K562 (cell line): ENCODE results near the gene HIVEP3. TPM values are rescaled to one million over a fixed set of nuclear protein-coding genes. Genes with fewer than 3 reads are reported as not detected.

Experiments
- ATAC-seq: fragments of 200-7000 bp; cut with Tn5 transposase; 3 replicates; pipeline ENCODE4 v1.9.1; 2020; ENCODE audit warnings: moderate library complexity
- BruUV-seq: library from RNA; stranded (reverse); fragments of 400-500 nt; replicated peaks from 2 replicates; lab custom pipeline; 2021; lab: Mats Ljungman, UMichigan
- CTCF ChIA-PET: fragments of 300-600 bp; formaldehyde crosslinking; extraction: SDS; loops from one replicate; lab custom pipeline; 2021; ENCODE audit warnings: low intra/inter-chr PET ratio; lab: Yijun Ruan, JAX
- POLR2A ChIA-PET: fragments of 300-600, 350-650 bp; sonication (Branson Sonifier 250); formaldehyde crosslinking; extraction: SDS; loops from one replicate; lab custom pipeline; 2021; ENCODE audit warnings: antibody characterized with exemption, inconsistent platforms; lab: Yijun Ruan, JAX
- DNase-seq, 4 experiments: peaks; one replicate each; pipeline versions ENCODE4 v3.0.0 to v3.0.0-alpha.2; 2011 to 2018; ENCODE audit warnings: low spot score in 3 of 4, mixed read lengths in 3 of 4; ENCODE audit errors: extremely low read depth in 1 of 4
- FAIRE-seq: peaks from 2 replicates; lab custom pipeline; 2011; peaks lifted over from hg19 to GRCh38; lab: Jason Lieb, UNC
- H2AFZ ChIP-seq: 2 replicates; pipeline ENCODE4 v1.6.0; 2011; ENCODE audit warnings: low read depth, low read length, control low read depth, inconsistent platforms
- H3K27ac ChIP-seq: fragments of 200-600 bp; 3 replicates; pipeline ENCODE4 v1.8.0; 2011; ENCODE audit warnings: low read depth, mild to moderate bottlenecking, control low read depth, inconsistent platforms, low read length, moderate library complexity, mixed read lengths; ENCODE audit errors: extremely low read depth
- H3K27me3 ChIP-seq, 2 experiments: fragments of 300-600 bp in 1 of 2; 2 replicates in 1 of 2; 3 replicates in 1 of 2; pipeline versions ENCODE4 v1.6.0 to v1.8.0; 2011; ENCODE audit warnings: inconsistent platforms in 2 of 2, low read length in 2 of 2, mild to moderate bottlenecking in 1 of 2, mixed read lengths in 1 of 2, moderate library complexity in 1 of 2; ENCODE audit not compliant: control insufficient read depth in 2 of 2, insufficient read depth in 2 of 2
- H3K36me3 ChIP-seq: fragments of 300-600 bp; 3 replicates; pipeline ENCODE4 v1.8.0; 2011; ENCODE audit warnings: mild to moderate bottlenecking, low read length, inconsistent platforms; ENCODE audit not compliant: control insufficient read depth, insufficient read depth
- H3K4me1 ChIP-seq, 2 experiments: fragments of 200-600 bp in 1 of 2; replicated peaks in 1 of 2; 2 replicates in 1 of 2; 3 replicates in 1 of 2; pipeline versions ENCODE4 v1.5.1 to v1.8.0; 2011; ENCODE audit warnings: inconsistent platforms in 2 of 2, low read length in 2 of 2, mild to moderate bottlenecking in 1 of 2, mixed read lengths in 1 of 2, moderate library complexity in 1 of 2; ENCODE audit not compliant: control insufficient read depth in 2 of 2, insufficient read depth in 2 of 2
- H3K4me2 ChIP-seq: 2 replicates; pipeline ENCODE4 v1.6.1; 2011; ENCODE audit warnings: low read length, control low read depth, inconsistent platforms, mixed read lengths; ENCODE audit not compliant: insufficient read depth
- H3K4me3 ChIP-seq: fragments of 200-600 bp; sonication (generic), shearing (Covaris generic); 2 replicates; pipeline ENCODE4 v1.5.1; 2016; ENCODE audit warnings: control low read depth, inconsistent platforms
- H3K79me2 ChIP-seq: fragments of 200-600 bp; 3 replicates; pipeline ENCODE4 v1.8.0; 2011; ENCODE audit warnings: low read length, inconsistent platforms; ENCODE audit not compliant: control insufficient read depth, insufficient read depth
- H3K9ac ChIP-seq, 2 experiments: 2 replicates each; pipeline versions ENCODE4 v1.6.0 to v1.6.1; 2011; ENCODE audit warnings: low read depth in 2 of 2, low read length in 2 of 2, control low read depth in 1 of 2, inconsistent platforms in 1 of 2, mild to moderate bottlenecking in 1 of 2, mixed read lengths in 1 of 2; ENCODE audit not compliant: insufficient read depth in 1 of 2
- H3K9me1 ChIP-seq: one replicate; pipeline ENCODE4 v1.6.0; 2011; ENCODE audit warnings: inconsistent platforms, mild to moderate bottlenecking, low read length, moderate library complexity; ENCODE audit not compliant: control insufficient read depth, insufficient read depth
- H3K9me3 ChIP-seq: replicated peaks from 2 replicates; pipeline ENCODE4 v1.5.1; 2011; ENCODE audit warnings: low read depth, low read length, inconsistent platforms; ENCODE audit not compliant: control insufficient read depth, insufficient read depth
- H4K20me1 ChIP-seq: replicated peaks from 2 replicates; pipeline ENCODE4 v1.6.1; 2011; ENCODE audit warnings: low read length, inconsistent platforms, mixed read lengths; ENCODE audit not compliant: control insufficient read depth, insufficient read depth
- SPI1 ChIP-seq: IDR thresholded peaks from 2 replicates; pipeline ENCODE4 v1.6.1; 2011; ENCODE audit warnings: low read depth, low read length, control low read depth, borderline replicate concordance
- XRCC4 ChIP-seq: IDR thresholded peaks from one replicate; pipeline ENCODE4 v1.6.1; 2011; ENCODE audit not compliant: insufficient read depth, insufficient read length; ENCODE audit errors: extremely low read depth
- ZNF445 ChIP-seq: fragments of 250-450 bp; sonication (Bioruptor Pico); IDR thresholded peaks from 2 replicates; pipeline ENCODE4 v1.4.0; 2020; ENCODE audit warnings: low read depth, mild to moderate bottlenecking, moderate library complexity
- WGBS: fragments of 100-300 bp; shearing (Covaris generic); methylation state at CpG from one replicate; pipeline ENCODE4 v1.1.6; 2016; ENCODE audit warnings: low coverage, mixed read lengths; ENCODE audit not compliant: insufficient coverage; ENCODE audit errors: missing lambda C conversion rate; 5-methylcytosine and 5-hydroxymethylcytosine counted together
- in situ Hi-C: fragments of 300-500 bp; cut with MboI; formaldehyde crosslinking; loops from 4 replicates; pipeline ENCODE4 v1.15.0; 2018; ENCODE audit warnings: inconsistent platforms, mixed read lengths
- intact Hi-C: fragments of 100-400 bp; cut with micrococcal nuclease; formaldehyde crosslinking; loops from 2 replicates; pipeline ENCODE4 v1.14.2; 2022
- polyA plus RNA-seq, 8 experiments: library from polyadenylated mRNA; depleted of rRNA in 4 of 8; stranded (reverse) in 5 of 8; unstranded in 3 of 8; fragments of >200 nt; fragmentation: Nextera tagmentation in 2 of 8; fragmentation: Illumina TruSeq in 1 of 8; extraction: Ambion mirVana in 2 of 8; extraction: Trizol in 1 of 8; gene quantifications; 2 replicates each; pipeline versions ENCODE4 v1.2.1 to v1.2.3, GENCODE V29; 2011 to 2014; ENCODE audit warnings: inconsistent platforms in 1 of 8, missing spikeins in 1 of 8
- total RNA-seq, 7 experiments: library from RNA; depleted of rRNA in 6 of 7; stranded (reverse); fragments of >200 nt in 6 of 7; fragmentation: Illumina TruSeq in 2 of 7; extraction: Trizol in 2 of 7; gene quantifications; 2 replicates each; pipeline versions ENCODE4 v1.2.1 to v1.2.3, GENCODE V29; 2011 to 2021; ENCODE audit warnings: low replicate concordance in 1 of 7
- TF ChIP-seq, protein P1 (sequence below), 2 experiments: fragments of 450-650 bp in 1 of 2; sonication (generic) in 1 of 2; formaldehyde crosslinking in 1 of 2; IDR thresholded peaks; 2 replicates each; pipeline versions ENCODE4 v1.7.1 to v1.9.0; 2016 to 2022; ENCODE audit warnings: inconsistent platforms in 1 of 2, mild to moderate bottlenecking in 1 of 2, missing genetic modification reagents in 1 of 2

HIVEP3 gene
- total and polyA plus RNA-seq, 9 of the 15 experiments (the other 6 are each of a cell fraction or from before 2014, with no cell fraction given) = 0.09 to 0.58 (median 0.34) TPM; not detected in 1

DNA sequence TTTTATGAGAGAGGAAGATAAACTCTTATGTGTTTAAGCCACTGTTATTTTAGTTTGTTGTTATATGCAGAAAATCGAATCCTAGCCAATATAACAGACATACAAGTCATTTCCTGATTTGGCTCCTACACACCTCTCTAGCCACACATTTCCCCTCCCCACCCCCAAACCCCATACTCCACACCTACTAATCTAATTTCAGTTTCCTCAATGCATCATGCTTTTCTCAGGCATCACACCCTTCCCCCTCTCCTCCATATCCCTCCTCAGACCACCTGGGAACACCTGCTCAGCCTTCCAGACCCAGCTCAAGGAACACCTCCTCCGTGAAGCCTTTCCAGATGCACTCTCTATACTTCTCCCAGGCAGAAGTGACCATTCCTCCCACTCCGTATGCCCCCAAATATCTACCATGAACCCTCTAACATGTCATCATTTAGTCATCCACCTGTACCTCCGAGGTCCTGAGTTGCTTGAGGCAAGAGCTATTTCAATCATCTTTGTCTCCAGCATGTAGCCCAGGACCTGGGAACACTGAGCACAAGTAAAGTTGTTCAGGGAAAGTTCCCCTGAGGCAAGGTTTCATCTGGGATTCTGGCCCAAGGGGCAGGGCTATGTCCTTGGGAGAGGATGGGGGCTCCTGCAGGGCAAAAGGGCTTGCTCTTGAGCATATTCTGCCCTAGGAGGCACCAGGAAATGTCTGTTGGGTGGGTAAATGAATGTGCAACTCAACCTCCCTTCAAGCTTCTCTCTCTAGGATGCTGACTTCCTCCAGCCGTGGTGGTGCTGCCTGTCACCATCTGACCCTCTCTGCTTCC, 126.8 kb downstream of the HIVEP3 start:
- H3K9me1 ChIP-seq = no peaks in the 10 kb centered on the region
- TF ChIP-seq, protein P1, sequence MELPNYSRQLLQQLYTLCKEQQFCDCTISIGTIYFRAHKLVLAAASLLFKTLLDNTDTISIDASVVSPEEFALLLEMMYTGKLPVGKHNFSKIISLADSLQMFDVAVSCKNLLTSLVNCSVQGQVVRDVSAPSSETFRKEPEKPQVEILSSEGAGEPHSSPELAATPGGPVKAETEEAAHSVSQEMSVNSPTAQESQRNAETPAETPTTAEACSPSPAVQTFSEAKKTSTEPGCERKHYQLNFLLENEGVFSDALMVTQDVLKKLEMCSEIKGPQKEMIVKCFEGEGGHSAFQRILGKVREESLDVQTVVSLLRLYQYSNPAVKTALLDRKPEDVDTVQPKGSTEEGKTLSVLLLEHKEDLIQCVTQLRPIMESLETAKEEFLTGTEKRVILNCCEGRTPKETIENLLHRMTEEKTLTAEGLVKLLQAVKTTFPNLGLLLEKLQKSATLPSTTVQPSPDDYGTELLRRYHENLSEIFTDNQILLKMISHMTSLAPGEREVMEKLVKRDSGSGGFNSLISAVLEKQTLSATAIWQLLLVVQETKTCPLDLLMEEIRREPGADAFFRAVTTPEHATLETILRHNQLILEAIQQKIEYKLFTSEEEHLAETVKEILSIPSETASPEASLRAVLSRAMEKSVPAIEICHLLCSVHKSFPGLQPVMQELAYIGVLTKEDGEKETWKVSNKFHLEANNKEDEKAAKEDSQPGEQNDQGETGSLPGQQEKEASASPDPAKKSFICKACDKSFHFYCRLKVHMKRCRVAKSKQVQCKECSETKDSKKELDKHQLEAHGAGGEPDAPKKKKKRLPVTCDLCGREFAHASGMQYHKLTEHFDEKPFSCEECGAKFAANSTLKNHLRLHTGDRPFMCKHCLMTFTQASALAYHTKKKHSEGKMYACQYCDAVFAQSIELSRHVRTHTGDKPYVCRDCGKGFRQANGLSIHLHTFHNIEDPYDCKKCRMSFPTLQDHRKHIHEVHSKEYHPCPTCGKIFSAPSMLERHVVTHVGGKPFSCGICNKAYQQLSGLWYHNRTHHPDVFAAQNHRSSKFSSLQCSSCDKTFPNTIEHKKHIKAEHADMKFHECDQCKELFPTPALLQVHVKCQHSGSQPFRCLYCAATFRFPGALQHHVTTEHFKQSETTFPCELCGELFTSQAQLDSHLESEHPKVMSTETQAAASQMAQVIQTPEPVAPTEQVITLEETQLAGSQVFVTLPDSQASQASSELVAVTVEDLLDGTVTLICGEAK (IDR thresholded peaks at IDR 0.05) = no peak
- TF ChIP-seq, protein P1 (CRISPR knock-in tag; IDR thresholded peaks at IDR 0.05) = no peak
- TF ChIP-seq XRCC4 (no peak), ZNF445 (no peak), SPI1 (no peak)
- in situ Hi-C loops (no loop called here), intact Hi-C loops (no loop called here)
- peaks cover 0 to 9% of the 10 kb centered on the region in 2 experiments; a peak in 3 of 5 replicates for H3K27me3 ChIP-seq
- POLR2A ChIA-PET = interaction anchor here (0.6 kb wide), 1 partner anchor 37 kb away, joined by 3 read pairs; no protein-coding TSS in a partner anchor
- H3K4me1 ChIP-seq = no peaks in the 10 kb centered on the region
- no peaks in the 10 kb centered on the region for H4K20me1 ChIP-seq
- DNase-seq (no peak), ATAC-seq (no peak), FAIRE-seq (no peak)
- no peak overlapping the region for H3K27ac ChIP-seq
- no peaks in the 10 kb centered on the region for H3K36me3 ChIP-seq
- WGBS = 2% methylated on average over 5 of the region's 5 CpGs
- H3K4me3 ChIP-seq = no peak overlapping the region
- H3K4me2 ChIP-seq = no peak overlapping the region
- H3K79me2 ChIP-seq = no peaks in the 10 kb centered on the region
- no peak overlapping the region for H2AFZ ChIP-seq
- no peak overlapping the region for H3K9ac ChIP-seq
- BruUV-seq = no TSS peak
- CTCF ChIA-PET = no interaction called here
- H3K9me3 ChIP-seq = no peaks in the 10 kb centered on the region
